DMS 273 (cell line): ENCODE measurements around the gene ZNF415.

ENCODE experiments used
- DNase-seq: peaks from one replicate; lab custom pipeline; 2025; ENCODE audit not compliant: unreplicated experiment; lab: John Stamatoyannopoulos, UW

ZNF415 gene

GRCh38 chr19:53057904-53058580 lies 74.7 kb downstream of the ZNF415 start:
- DNase-seq = peak; percentile 76
